HEK293 (cell line): ENCODE results near the gene AHCYL2.
A peak's percentile ranks its signal among the peaks of the same experiment; 100 is the strongest.

ENCODE experiments used
- KLF16 ChIP-seq: fragments of 450-650 bp; formaldehyde crosslinking; IDR thresholded peaks from 2 replicates; pipeline ENCODE4 v1.5.1; 2017; ENCODE audit warnings: missing biosample characterization, missing genetic modification characterization
- REST ChIP-seq: fragments of 450-650 bp; formaldehyde crosslinking; IDR thresholded peaks from 2 replicates; pipeline ENCODE4 v1.5.1; 2016; ENCODE audit warnings: missing biosample characterization, missing genetic modification characterization
- ZNF121 ChIP-seq: fragments of 450-650 bp; formaldehyde crosslinking; IDR thresholded peaks from 2 replicates; pipeline ENCODE4 v1.5.1; 2016; ENCODE audit warnings: missing biosample characterization, missing genetic modification characterization
- ZNF132 ChIP-seq: fragments of 450-650 bp; formaldehyde crosslinking; IDR thresholded peaks from 2 replicates; pipeline ENCODE4 v1.5.1; 2017; ENCODE audit warnings: missing biosample characterization, missing genetic modification characterization, borderline replicate concordance
- ZNF214 ChIP-seq: fragments of 450-650 bp; formaldehyde crosslinking; IDR thresholded peaks from 2 replicates; pipeline ENCODE4 v1.5.1; 2017; ENCODE audit warnings: missing biosample characterization, mild to moderate bottlenecking, missing genetic modification characterization, borderline replicate concordance
- TF ChIP-seq, protein P1 (sequence below): fragments of 450-650 bp; formaldehyde crosslinking; IDR thresholded peaks from 2 replicates; pipeline ENCODE4 v1.5.1; 2016; ENCODE audit warnings: missing biosample characterization, missing genetic modification characterization

GRCh38 chr7:129271500-129272355 is 46.9 kb downstream of the AHCYL2 start:
- no peak for TF ChIP-seq ZNF132
- no peak for TF ChIP-seq REST
- no peak for TF ChIP-seq KLF16 (tag by site-specific recombination)
- TF ChIP-seq ZNF121 = no peak
- no peak for TF ChIP-seq ZNF214 (tag by site-specific recombination)
- TF ChIP-seq, protein P1, sequence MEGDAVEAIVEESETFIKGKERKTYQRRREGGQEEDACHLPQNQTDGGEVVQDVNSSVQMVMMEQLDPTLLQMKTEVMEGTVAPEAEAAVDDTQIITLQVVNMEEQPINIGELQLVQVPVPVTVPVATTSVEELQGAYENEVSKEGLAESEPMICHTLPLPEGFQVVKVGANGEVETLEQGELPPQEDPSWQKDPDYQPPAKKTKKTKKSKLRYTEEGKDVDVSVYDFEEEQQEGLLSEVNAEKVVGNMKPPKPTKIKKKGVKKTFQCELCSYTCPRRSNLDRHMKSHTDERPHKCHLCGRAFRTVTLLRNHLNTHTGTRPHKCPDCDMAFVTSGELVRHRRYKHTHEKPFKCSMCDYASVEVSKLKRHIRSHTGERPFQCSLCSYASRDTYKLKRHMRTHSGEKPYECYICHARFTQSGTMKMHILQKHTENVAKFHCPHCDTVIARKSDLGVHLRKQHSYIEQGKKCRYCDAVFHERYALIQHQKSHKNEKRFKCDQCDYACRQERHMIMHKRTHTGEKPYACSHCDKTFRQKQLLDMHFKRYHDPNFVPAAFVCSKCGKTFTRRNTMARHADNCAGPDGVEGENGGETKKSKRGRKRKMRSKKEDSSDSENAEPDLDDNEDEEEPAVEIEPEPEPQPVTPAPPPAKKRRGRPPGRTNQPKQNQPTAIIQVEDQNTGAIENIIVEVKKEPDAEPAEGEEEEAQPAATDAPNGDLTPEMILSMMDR (tag by site-specific recombination) = 0 out of 2 replicates have a peak, but pooled peaks have one; percentile 31
